SK-N-SH treated with all-trans-retinoic acid at 6 μM for 48 hours (cell line): ENCODE data around the gene CDH22.

Experiments used
- BACH2 ChIP-seq: fragments of 250-450 bp; sonication (Bioruptor Pico); IDR thresholded peaks from 2 replicates; pipeline ENCODE4 v1.9.0; 2021; ENCODE audit warnings: mild to moderate bottlenecking, borderline replicate concordance
- CSDC2 ChIP-seq: fragments of 250-450 bp; sonication (Bioruptor Pico); IDR thresholded peaks from 2 replicates; pipeline ENCODE4 v1.5.0; 2020; ENCODE audit warnings: mild to moderate bottlenecking, moderate library complexity
- GLIS3 ChIP-seq: fragments of 250-450 bp; sonication (Bioruptor Pico); IDR thresholded peaks from 2 replicates; pipeline ENCODE4 v1.5.0; 2020; ENCODE audit warnings: mild to moderate bottlenecking, moderate library complexity
- OSR1 ChIP-seq: fragments of 250-450 bp; sonication (Bioruptor Pico); IDR thresholded peaks from 2 replicates; pipeline ENCODE4 v1.8.0; 2022; ENCODE audit warnings: moderate library complexity, mild to moderate bottlenecking, inconsistent platforms
- ZFP3 ChIP-seq: fragments of 250-450 bp; sonication (Bioruptor Pico); IDR thresholded peaks from 2 replicates; pipeline ENCODE4 v1.5.0; 2020; ENCODE audit warnings: mild to moderate bottlenecking, moderate library complexity
- ZNF70 ChIP-seq: fragments of 450-650 bp; formaldehyde crosslinking; IDR thresholded peaks from 2 replicates; pipeline ENCODE4 v1.5.0; 2020; ENCODE audit warnings: mild to moderate bottlenecking, moderate library complexity

DNA sequence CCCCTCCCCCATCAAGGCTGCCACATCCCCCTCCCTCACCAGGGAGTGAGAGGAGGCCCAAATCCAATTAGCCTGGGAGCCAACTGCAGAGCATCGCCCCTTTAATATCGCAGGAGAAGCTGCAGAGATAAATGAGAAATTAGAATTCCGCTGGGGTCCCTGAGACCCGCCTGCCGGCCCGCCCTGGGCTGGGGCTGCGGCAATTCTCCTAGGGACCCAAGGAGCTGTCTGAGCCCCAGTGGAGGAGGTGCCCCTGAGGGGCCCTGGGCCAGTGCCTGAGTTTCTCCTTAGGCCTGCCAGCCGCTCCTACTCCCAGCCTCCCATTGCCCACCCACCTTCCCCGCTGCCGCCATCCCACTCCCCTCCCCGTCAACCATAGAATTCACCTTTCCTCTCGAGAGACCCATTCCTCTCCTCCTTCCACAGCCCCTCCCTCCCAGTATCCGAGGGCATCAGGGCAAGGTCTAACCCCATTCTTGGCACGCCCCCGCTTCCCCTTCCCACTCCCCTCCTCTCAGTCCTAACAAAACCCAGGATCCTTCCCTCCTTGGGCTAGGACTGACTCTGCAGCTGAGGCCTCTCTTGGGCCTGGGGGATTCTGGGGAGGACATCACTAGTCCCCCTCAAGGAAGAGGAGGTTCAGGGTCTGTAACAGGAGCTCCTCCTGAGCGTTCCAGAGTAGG lies 20.0 kb upstream of the CDH22 start:
- TF ChIP-seq ZNF70 (CRISPR knock-in tag) (no peak), BACH2 (CRISPR knock-in tag) (no peak), ZFP3 (CRISPR knock-in tag) (no peak), OSR1 (CRISPR knock-in tag) (no peak), GLIS3 (no peak), CSDC2 (CRISPR knock-in tag) (no peak)
